ENCODE data around the gene SPTAN1. TPM values are rescaled to one million over a fixed set of nuclear protein-coding genes. Genes with fewer than 3 reads are reported as not detected.
"Not testable (repeated sequence)": the region's sequence is repeated elsewhere in the genome, so short reads cannot be mapped to it uniquely, and the experiment has no call there.

SPTAN1 gene
- total RNA-seq, 2 donors from 2014 or later, result 243 to 260 TPM

DNA sequence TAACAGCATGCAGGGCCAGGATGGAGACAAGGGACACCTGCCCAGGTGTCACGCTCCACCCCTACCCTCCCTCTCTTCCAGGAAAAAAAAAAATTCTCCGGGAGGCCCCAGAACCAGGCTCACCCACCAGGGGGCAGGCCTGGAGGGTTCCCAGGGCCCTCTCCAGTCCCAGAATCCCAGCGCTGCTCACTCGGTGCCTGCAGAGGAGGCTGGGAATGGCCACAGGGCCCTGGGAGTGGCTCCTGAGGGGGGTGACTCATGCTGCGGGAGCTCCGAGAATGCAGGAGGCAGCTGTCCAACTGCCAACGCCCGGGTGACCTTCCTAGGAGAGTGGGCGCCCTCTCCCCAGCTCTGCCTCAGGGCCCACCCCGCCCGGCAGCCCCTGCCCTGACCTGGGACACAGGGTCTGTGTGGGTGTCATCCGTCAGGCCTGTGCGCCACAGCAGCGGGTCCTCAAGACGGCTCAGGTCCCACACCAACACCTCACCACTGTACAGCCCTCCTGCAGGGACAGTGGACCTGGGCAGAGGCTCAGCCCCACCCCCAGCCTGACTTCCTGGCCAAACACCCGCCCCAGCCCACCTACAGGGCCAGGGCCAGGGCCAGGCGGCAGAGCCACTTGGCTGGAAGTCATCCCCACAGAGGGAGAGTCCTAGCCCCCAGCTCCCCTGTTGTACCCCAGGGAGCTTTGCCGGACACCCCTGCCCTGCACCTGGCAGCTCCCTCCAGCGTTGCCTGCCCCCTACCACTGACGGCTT is 83.1 kb downstream of the SPTAN1 start:
- no peaks in the 10 kb centered on the region for H3K4me1 Mint-ChIP-seq (ENCODE audit: low read depth in 2 of 2)
- H3K27ac Mint-ChIP-seq, result no peak overlapping the region
- peak in 1 of 2 donors; percentile 8 for ATAC-seq
- H3K9me3 Mint-ChIP-seq, result no peaks in the 10 kb centered on the region
- DNase-seq (ENCODE audit: low spot score), result no peak
- no peaks in the 10 kb centered on the region for H3K27me3 Mint-ChIP-seq
- H3K4me3 Mint-ChIP-seq, result no peak overlapping the region
- H3K36me3 Mint-ChIP-seq, result peaks cover 6% of the 10 kb centered on the region

DNA sequence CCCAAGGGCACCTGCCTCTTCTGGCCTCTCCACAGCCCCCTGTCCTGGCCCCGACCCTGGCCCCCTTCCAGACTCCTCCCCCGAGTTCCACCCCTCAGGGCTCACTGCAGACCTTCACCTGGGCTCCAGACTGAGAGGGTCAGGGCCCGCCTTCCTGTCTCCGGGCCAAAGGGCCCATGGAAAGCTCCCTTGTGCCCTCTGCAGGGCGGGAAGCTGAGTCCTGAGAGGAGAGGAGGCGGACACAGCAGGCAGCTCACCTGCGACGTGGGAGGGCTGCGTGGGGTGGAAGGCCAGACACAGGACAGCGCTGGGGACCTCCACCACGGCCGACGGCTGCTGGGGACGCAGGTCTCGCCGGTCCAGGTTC is 83.6 kb downstream of the SPTAN1 start:
- H3K4me1 Mint-ChIP-seq (ENCODE audit: low read depth in 2 of 2), result no peaks in the 10 kb centered on the region
- no peaks in the 10 kb centered on the region for H3K27me3 Mint-ChIP-seq
- ATAC-seq (no peak), DNase-seq (ENCODE audit: low spot score) (no peak)
- peaks cover 6% of the 10 kb centered on the region for H3K36me3 Mint-ChIP-seq
- no peak overlapping the region for H3K27ac Mint-ChIP-seq
- H3K4me3 Mint-ChIP-seq, result no peak overlapping the region
- H3K9me3 Mint-ChIP-seq, result no peaks in the 10 kb centered on the region

DNA sequence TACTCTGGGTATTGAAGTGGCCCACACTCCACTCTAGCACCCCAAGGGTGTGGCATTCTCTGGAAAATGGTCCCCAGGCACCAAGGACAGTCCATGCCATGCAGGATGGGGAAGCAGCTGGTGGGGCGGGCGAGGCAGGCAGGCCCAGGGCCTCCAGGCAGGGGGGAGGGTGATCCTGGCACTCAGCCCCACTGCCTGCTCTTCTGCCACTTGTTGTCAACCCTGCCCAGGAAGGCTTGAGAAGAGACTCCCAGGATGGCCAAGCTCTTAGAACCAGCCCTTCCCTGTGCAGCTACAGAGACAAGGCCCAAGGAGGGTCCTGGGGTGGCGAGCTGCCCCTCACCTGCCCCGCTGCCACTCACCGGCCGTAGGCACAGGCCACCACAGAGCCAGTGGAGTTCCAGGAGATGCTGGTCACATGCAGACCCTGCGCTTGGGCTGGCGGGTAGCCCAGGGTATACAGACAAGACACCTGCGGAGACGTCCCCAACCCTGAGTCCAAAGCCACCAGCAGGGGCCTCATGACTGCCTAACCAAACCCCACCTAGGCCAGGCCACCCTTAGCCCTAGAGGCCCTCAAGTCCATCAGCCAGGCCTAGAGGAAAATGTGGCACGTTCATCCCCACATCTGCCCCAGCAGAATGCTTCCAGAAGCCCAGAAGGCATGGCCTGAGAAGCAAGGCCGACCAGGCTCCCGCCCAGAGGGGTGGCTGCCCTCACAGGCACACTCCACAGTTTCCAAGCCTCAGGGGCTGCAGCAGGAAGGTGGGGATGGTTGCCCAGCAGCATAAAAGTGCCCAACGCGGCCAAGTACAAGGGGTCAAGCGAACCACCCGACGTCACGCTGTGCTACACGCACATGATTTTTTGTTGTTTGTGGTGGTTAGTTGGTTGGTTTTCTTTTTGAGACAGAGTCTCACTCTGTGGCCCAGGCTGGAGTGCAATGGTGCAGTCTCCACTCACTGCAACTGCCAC is 84.5 kb downstream of the SPTAN1 start:
- DNase-seq (ENCODE audit: low spot score) (no peak), ATAC-seq (peak in 1 of 2 donors; percentile 15)
- H3K27ac Mint-ChIP-seq, result no peak overlapping the region
- no peak overlapping the region for H3K4me3 Mint-ChIP-seq
- no peaks in the 10 kb centered on the region for H3K27me3 Mint-ChIP-seq
- peaks cover 6% of the 10 kb centered on the region for H3K36me3 Mint-ChIP-seq
- no peaks in the 10 kb centered on the region for H3K4me1 Mint-ChIP-seq (ENCODE audit: low read depth in 2 of 2)
- H3K9me3 Mint-ChIP-seq, result no peaks in the 10 kb centered on the region

DNA sequence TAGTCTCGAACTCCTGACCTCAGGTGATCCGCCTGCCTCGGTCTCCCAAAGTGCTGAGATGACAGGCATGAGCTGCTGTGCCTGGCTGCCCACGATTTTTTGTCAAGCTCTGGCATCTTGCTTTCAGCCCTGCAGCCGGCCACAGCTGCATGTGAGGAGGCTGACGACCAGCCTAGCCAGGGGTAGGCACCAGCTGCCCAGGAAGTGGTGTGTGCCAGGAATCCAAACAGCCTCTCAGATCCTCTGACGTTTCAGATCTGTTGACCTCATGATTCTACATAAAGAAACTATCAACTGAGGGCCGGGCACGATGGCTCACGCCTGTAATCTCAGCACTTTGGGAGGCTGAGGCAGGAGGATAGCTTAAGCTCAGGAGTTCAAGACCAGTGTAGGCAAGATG is 85.3 kb downstream of the SPTAN1 start:
- Mint-ChIP-seq H3K27me3 (no peaks in the 10 kb centered on the region), H3K36me3 (peaks cover 6% of the 10 kb centered on the region), H3K4me1 (ENCODE audit: low read depth in 2 of 2) (peaks cover 1 to 2% of the 10 kb centered on the region in 2 donors), H3K27ac (no peak overlapping the region), H3K4me3 (no peak overlapping the region), H3K9me3 (no peaks in the 10 kb centered on the region)
- no peak for DNase-seq (ENCODE audit: low spot score)
- ATAC-seq, result no peak

DNA sequence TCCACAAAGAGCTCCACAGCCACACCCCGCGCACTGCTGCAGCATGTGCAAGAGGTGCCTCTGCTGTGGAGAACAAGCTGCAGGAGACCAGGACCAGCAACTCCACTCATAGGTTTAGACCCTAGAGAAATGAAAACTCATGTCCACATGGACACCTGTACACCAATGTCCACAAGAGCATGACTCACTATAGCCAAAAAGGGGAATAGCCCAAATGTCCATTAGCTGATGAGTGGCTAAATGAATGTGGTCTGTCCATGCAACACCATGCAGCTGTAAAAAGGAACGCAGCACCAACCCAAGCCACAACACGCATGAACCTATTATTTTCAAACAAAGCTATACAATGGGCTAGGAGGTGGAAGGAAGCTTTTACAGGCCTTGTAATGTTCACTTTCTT is 86.2 kb downstream of the SPTAN1 start:
- DNase-seq (ENCODE audit: low spot score) (no peak), ATAC-seq (no peak)
- Mint-ChIP-seq H3K27me3 (no peaks in the 10 kb centered on the region), H3K36me3 (peaks cover 2% of the 10 kb centered on the region), H3K4me1 (ENCODE audit: low read depth in 2 of 2) (peaks cover 5% of the 10 kb centered on the region in 2 donors), H3K9me3 (no peaks in the 10 kb centered on the region), H3K4me3 (no peak overlapping the region), H3K27ac (no peak overlapping the region)

DNA sequence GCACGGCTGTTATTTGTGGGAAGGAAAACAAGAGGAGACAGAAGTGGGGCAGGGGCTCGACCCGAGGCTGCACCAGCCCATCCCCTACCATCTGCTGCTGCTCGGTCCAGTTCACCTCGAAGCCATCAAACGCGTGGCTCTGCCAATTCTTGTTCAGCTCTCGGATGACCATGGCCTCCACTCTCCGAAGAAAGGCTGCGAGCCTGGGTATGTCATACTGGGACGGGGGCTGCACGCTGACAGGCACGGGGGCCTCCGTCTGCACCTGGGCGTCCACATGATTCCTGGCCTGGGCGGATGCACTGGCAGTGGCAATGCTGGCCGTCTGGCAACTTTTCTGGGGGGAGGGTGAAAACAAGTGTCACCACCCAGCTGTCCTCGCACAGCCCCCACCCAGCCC is 88.2 kb downstream of the SPTAN1 start:
- Mint-ChIP-seq H3K4me1 (ENCODE audit: low read depth in 2 of 2) (peaks cover 5 to 11% of the 10 kb centered on the region in 2 donors), H3K27ac (no peak overlapping the region), H3K4me3 (no peak overlapping the region), H3K9me3 (no peaks in the 10 kb centered on the region), H3K36me3 (no peaks in the 10 kb centered on the region), H3K27me3 (no peaks in the 10 kb centered on the region)
- ATAC-seq (no peak), DNase-seq (ENCODE audit: low spot score) (no peak)

DNA sequence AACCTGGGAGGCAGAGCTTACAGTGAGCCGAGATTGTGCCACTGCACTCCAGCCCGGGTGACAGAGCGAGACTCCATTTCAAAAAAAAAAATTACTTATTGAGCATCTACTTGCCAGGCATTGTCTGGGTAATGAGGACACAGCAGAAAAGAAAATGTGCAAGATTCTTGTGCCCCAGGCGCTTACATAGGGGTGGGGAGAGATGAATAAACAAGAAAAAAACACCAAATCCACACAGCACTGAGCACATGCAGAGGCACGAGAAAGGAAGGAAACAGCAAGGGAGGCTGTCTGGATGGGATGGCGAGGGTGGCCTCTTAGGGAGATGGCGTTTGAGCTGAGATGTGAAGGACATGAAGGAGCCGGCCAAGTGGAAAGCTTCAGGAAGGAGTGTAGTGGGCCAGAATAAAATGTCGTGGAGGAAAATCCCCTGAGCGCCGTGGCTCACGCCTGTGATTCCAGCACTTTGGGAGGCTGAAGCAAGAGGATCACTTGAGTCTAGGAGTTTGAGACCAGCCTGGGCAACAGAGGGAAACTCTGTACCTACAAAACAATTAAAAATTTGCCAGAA is 90.4 kb downstream of the SPTAN1 start:
- peaks cover 5 to 11% of the 10 kb centered on the region in 2 donors for H3K4me1 Mint-ChIP-seq (ENCODE audit: low read depth in 2 of 2)
- H3K9me3 Mint-ChIP-seq, result no peaks in the 10 kb centered on the region
- H3K4me3 Mint-ChIP-seq, result no peak overlapping the region
- DNase-seq (ENCODE audit: low spot score) (no peak), ATAC-seq (no peak)
- H3K36me3 Mint-ChIP-seq, result no peaks in the 10 kb centered on the region
- H3K27me3 Mint-ChIP-seq, result no peaks in the 10 kb centered on the region
- H3K27ac Mint-ChIP-seq, result peak overlapping the region in 1 of 2 donors; percentile 32

DNA sequence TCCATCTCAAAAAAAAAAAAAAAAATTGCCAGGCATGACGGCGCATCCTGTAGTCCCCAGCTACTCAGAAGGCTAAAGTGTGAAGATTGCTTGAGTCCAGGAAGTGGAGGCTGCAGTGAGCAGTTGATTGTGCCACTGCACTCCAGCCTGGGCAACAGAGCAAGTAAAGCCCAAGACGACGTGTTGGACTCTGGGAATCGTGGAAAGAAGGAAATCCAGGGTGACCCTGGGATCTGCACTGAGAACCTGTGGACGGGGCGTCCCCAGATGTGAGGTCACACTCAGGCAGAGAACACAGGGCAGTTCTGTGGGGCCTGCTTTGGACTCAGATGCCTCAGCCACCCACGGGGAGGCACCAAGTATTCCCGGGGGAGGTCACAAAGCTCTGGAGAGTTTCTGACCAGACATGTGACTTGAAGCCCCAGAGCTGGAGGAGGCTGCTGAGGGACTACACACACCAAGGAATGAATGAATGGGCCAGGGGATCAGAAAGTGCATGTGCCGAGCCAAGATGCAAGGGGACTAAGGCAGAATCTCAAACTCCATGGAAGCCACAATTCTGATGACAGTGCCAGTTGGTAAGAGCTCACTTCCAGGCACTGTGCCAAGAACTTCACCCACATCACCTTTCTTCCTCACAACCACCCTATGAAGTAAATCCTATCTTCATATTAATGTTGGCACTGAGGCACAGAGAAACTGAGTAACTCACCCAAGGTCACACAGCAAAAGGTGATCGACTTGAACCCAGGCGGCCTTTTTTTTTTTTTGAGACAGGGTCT is 91.3 kb downstream of the SPTAN1 start:
- no peaks in the 10 kb centered on the region for H3K9me3 Mint-ChIP-seq

DNA sequence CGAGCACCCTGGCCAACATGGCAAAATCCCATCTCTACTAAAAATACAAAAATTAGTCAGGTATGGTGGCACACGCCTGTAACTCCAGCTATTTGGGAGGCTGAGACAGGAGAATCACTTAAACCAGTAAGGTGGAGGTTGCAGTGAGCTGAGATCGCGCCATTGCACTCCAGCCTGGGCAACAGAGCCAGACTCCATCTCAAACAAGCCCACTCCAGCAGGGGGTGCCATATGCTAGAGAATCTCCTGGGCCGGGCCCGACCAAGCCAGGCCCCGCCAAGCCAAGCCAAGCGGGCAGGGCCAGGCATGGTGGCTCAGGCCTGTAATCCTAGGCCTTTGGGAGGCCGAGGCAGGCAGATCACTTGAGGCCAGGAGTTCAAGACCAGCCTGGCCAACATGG is 95.8 kb downstream of the SPTAN1 start:
- not testable (repeated sequence) for H3K9me3 Mint-ChIP-seq; H3K27me3 Mint-ChIP-seq; H3K27ac Mint-ChIP-seq; H3K4me3 Mint-ChIP-seq; H3K4me1 Mint-ChIP-seq (ENCODE audit: low read depth in 2 of 2); H3K36me3 Mint-ChIP-seq
- DNase-seq (ENCODE audit: low spot score) (peak; percentile 76), ATAC-seq (peak; percentile 88 to 91)

More for the DNA sequence above, 91.3 kb downstream of the SPTAN1 start:
- Mint-ChIP-seq H3K4me1 (ENCODE audit: low read depth in 2 of 2) (peaks cover 5 to 11% of the 10 kb centered on the region in 2 donors), H3K27me3 (no peaks in the 10 kb centered on the region), H3K36me3 (no peaks in the 10 kb centered on the region), H3K4me3 (no peak overlapping the region), H3K27ac (peak overlapping the region in 1 of 2 donors; percentile 32)
- ATAC-seq (peak in 1 of 2 donors; percentile 74), DNase-seq (ENCODE audit: low spot score) (no peak)

DNA sequence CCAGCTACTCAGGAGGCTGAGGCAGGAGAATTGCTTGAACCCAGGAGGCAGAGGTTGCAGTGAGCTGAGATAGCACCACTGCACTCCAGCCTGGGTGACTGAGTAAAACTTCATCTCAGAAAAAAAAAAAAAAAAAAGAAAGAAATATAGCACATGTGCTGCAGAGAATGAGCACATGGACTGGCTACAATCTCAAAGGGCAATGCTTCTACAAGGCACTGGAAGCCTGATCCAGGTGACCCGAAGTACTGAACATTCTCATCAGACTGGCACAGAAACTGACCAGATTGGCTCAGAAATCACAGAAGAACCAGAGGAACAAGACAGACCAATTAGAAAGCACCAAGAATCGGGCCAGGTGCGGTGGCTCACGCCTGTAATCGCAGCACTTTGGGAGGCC is 99.4 kb downstream of the SPTAN1 start:
- DNase-seq (ENCODE audit: low spot score), result no peak

DNA sequence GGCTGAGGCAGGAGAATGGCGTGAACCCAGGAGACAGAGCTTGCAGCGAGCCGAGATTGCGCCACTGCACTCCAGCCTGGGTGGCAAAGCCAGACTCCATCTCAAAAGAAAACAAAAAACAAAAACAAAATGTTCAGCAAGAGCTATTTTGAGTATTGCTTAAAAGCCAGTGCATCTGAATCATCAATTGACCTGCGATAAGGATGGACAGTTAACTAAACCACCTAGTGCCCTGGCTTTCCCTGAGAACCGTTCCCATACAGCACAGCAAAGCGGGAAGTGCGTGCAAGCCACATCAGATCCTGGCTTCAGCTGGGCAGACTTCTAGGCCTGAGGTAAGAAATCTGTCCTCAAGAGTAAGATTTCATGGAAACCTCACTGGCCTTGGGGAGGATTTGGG is 101.5 kb downstream of the SPTAN1 start:
- Mint-ChIP-seq H3K4me3 (no peak overlapping the region), H3K27me3 (no peaks in the 10 kb centered on the region)
- ATAC-seq, result no peak

More for the DNA sequence above, 99.4 kb downstream of the SPTAN1 start:
- H3K4me3 Mint-ChIP-seq, result no peak overlapping the region
- no peak overlapping the region for H3K27ac Mint-ChIP-seq
- ATAC-seq, result no peak
- no peaks in the 10 kb centered on the region for H3K27me3 Mint-ChIP-seq
- H3K9me3 Mint-ChIP-seq, result no peaks in the 10 kb centered on the region
- H3K36me3 Mint-ChIP-seq, result no peaks in the 10 kb centered on the region
- peaks cover 3% of the 10 kb centered on the region in 2 donors for H3K4me1 Mint-ChIP-seq (ENCODE audit: low read depth in 2 of 2)

DNA sequence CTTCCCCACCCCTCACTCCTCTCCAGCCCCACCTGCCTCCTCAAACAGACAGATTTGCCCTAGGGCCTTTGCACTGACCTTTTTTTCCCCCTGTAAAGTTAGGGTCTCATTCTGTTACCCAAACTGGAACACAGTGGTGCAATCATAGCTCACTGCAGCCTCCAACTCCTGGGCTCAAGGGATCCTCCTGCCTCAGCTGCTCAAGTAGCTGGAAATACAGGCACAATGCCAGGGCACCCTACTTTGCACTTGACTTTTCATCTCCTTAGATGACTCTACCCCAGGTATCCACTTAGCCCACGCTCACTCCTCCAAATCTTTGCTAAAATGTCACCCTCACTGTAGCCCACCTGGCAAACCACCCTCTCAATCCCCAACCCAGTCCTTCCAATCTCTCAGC is 102.1 kb downstream of the SPTAN1 start:
- Mint-ChIP-seq H3K27me3 (no peaks in the 10 kb centered on the region), H3K9me3 (no peaks in the 10 kb centered on the region), H3K27ac (peak overlapping the region in 1 of 2 donors; percentile 3), H3K36me3 (no peaks in the 10 kb centered on the region), H3K4me3 (peak overlapping the region; percentile 19), H3K4me1 (ENCODE audit: low read depth in 2 of 2) (peaks cover 4 to 5% of the 10 kb centered on the region in 2 donors)
- no peak for ATAC-seq
- DNase-seq (ENCODE audit: low spot score), result no peak

More for the DNA sequence above, 101.5 kb downstream of the SPTAN1 start:
- Mint-ChIP-seq H3K9me3 (no peaks in the 10 kb centered on the region), H3K36me3 (no peaks in the 10 kb centered on the region), H3K4me1 (ENCODE audit: low read depth in 2 of 2) (peaks cover 4 to 5% of the 10 kb centered on the region in 2 donors), H3K27ac (no peak overlapping the region)
- no peak for DNase-seq (ENCODE audit: low spot score)

Measured in natural killer cell treated with Interleukin-12 subunit alpha and Interleukin-12 subunit beta and Interleukin-15 and Interleukin-18, amount 100 ng/mL, for 72 hours (primary cell).